Measurements from ENCODE around the gene ANP32E. TPM values are rescaled to one million over a fixed set of nuclear protein-coding genes. Genes with fewer than 3 reads are reported as not detected.

Gene ANP32E
- total and polyA plus RNA-seq, 9 of the 15 experiments (the other 6 are each of a cell fraction or from before 2014, with no cell fraction given), result 60.4 to 197 (median 104) TPM

GRCh38 chr1:150234566-150235293 lies 1.2 kb downstream of the ANP32E start (continued):
- TF ChIP-seq, protein P1, sequence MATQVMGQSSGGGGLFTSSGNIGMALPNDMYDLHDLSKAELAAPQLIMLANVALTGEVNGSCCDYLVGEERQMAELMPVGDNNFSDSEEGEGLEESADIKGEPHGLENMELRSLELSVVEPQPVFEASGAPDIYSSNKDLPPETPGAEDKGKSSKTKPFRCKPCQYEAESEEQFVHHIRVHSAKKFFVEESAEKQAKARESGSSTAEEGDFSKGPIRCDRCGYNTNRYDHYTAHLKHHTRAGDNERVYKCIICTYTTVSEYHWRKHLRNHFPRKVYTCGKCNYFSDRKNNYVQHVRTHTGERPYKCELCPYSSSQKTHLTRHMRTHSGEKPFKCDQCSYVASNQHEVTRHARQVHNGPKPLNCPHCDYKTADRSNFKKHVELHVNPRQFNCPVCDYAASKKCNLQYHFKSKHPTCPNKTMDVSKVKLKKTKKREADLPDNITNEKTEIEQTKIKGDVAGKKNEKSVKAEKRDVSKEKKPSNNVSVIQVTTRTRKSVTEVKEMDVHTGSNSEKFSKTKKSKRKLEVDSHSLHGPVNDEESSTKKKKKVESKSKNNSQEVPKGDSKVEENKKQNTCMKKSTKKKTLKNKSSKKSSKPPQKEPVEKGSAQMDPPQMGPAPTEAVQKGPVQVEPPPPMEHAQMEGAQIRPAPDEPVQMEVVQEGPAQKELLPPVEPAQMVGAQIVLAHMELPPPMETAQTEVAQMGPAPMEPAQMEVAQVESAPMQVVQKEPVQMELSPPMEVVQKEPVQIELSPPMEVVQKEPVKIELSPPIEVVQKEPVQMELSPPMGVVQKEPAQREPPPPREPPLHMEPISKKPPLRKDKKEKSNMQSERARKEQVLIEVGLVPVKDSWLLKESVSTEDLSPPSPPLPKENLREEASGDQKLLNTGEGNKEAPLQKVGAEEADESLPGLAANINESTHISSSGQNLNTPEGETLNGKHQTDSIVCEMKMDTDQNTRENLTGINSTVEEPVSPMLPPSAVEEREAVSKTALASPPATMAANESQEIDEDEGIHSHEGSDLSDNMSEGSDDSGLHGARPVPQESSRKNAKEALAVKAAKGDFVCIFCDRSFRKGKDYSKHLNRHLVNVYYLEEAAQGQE (IDR thresholded peaks at IDR 0.05; ENCODE audit: borderline replicate concordance), result no peak
- TF ChIP-seq, protein P1 (CRISPR knock-in tag; IDR thresholded peaks at IDR 0.05; ENCODE audit: low read depth), result 0 out of 2 replicates have a peak, but pooled peaks have one; percentile 36
- no peak for TF ChIP-seq KDM1A (IDR thresholded peaks at IDR 0.05)
- no peak for TF ChIP-seq MYNN (IDR thresholded peaks at IDR 0.05)
- no peak for TF ChIP-seq MYNN (CRISPR knock-in tag; IDR thresholded peaks at IDR 0.05)
- no peak for TF ChIP-seq ZNF764 (CRISPR knock-in tag; IDR thresholded peaks at IDR 0.05; ENCODE audit: low read depth)
- no peak for TF ChIP-seq NR2C1 (IDR thresholded peaks at IDR 0.05)
- TF ChIP-seq NR2C1 (tag; IDR thresholded peaks at IDR 0.05), result no peak
- TF ChIP-seq E2F3 (CRISPR knock-in tag; IDR thresholded peaks at IDR 0.05), result no peak
- no peak for TF ChIP-seq TFE3 (CRISPR knock-in tag; IDR thresholded peaks at IDR 0.05)
- peak; percentile 67 for TF ChIP-seq POLR2AphosphoS5 (IDR thresholded peaks at IDR 0.05; ENCODE audit: control insufficient read depth, insufficient read depth, low read depth, low read length)
- TF ChIP-seq SP2 (IDR thresholded peaks at IDR 0.05; ENCODE audit: extremely low read depth, low read depth, low read length, poor library complexity, severe bottlenecking), result no peak
- TF ChIP-seq ZNF696 (CRISPR knock-in tag; conservative IDR thresholded peaks at IDR 0.05), result no peak
- no peak for TF ChIP-seq CCAR2 (IDR thresholded peaks at IDR 0.05; ENCODE audit: low read depth, low read length)
- TF ChIP-seq PHF21A (IDR thresholded peaks at IDR 0.05; ENCODE audit: borderline replicate concordance, low read depth), result no peak
- TF ChIP-seq XRCC3 (IDR thresholded peaks at IDR 0.05), result no peak
- TF ChIP-seq SRSF7 (optimal IDR thresholded peaks at IDR 0.05; ENCODE audit: low read depth, low read length), result no peak
- no peak for TF ChIP-seq BMI1 (IDR thresholded peaks at IDR 0.05; ENCODE audit: low read length)

Measured in K562 (cell line).